Stimulated activated naive CD8-positive, alpha-beta T cell treated with anti-CD3 and anti-CD28 coated beads, Interleukin-15, Interleukin-2, amounts not matched to agents 100 U/mL and 50 U/mL, for 24 hours (primary cell): ENCODE data around the gene EVPL.

Experiments
- ATAC-seq: fragments of 150-1000 bp; cut with Tn5 transposase; one replicate; pipeline ENCODE4 v1.10.0; 2021
- DNase-seq: peaks from one replicate; pipeline ENCODE4 v3.0.0; 2021

The EVPL gene

GRCh38 chr17:76017481-76018339, 9.4 kb downstream of the EVPL start:
- ATAC-seq, result no peak
- DNase-seq, result no peak

- no peak for DNase-seq
- ATAC-seq, result no peak
Measured at GRCh38 chr17:76014925-76015261, 12.2 kb downstream of the EVPL start.

GRCh38 chr17:76014100-76014924, 12.8 kb downstream of the EVPL start:
- ATAC-seq, result peak; percentile 91
- peak; percentile 84 for DNase-seq

DNA sequence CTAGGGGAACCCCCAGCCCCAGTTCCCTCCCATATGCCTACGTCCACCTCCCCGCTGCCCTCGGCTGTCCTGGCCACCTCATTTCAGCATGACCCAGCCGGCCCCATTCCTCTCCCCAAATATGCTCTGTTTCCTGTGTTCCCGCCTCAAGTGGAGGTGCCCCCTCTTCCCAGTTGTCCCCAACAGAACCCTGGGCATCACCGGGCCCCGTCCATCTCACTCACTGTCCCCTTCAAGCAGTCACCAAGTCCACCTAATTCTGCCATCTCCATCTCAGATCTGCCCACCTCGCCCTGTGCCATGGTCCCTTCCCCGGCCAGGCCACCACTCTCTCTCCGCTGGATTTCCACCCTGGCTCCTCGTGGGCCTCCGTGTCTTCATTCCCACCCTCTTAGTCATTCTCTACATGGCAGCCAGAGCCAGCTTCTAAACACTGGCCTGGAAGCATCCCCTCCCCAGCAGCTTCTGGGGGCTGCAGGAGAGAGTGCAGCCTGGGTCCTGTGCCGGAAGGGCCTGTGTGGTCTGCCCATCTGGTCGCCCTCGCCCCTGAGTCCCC, 13.7 kb downstream of the EVPL start:
- no peak for ATAC-seq
- DNase-seq, result no peak

DNA sequence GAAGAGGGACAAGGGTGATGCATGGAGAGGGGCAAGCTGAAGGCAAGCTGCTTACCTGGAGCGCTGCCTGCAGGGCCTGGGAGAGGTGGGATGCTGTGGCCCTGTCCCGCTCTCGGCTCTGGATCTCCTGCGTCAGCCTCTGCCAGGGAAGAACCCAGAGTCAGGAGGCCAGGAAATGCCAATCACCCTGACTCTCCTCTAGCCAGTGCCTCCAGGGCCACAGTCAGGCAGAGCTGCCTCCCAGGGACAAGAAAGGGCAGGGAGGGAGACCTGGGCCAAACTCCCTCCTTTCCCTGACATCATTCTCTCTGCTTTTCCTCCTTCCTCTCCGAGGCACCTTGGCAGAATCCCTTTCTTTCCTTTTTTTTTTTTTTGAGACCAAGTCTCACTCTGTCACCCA, 15.2 kb downstream of the EVPL start:
- DNase-seq (no peak), ATAC-seq (no peak)

GRCh38 chr17:76009969-76010661, 17.0 kb downstream of the EVPL start:
- ATAC-seq (no peak), DNase-seq (no peak)

- no peak for ATAC-seq
- DNase-seq, result no peak
Measured at GRCh38 chr17:76009447-76009846, 17.7 kb downstream of the EVPL start.

GRCh38 chr17:76008630-76009425, 18.3 kb downstream of the EVPL start:
- ATAC-seq, result no peak
- no peak for DNase-seq

- no peak for DNase-seq
- ATAC-seq, result no peak
Measured at GRCh38 chr17:76008208-76008607, 18.9 kb downstream of the EVPL start.

- no peak for ATAC-seq
- no peak for DNase-seq
Measured at GRCh38 chr17:76007850-76008165, 19.3 kb downstream of the EVPL start.

DNA sequence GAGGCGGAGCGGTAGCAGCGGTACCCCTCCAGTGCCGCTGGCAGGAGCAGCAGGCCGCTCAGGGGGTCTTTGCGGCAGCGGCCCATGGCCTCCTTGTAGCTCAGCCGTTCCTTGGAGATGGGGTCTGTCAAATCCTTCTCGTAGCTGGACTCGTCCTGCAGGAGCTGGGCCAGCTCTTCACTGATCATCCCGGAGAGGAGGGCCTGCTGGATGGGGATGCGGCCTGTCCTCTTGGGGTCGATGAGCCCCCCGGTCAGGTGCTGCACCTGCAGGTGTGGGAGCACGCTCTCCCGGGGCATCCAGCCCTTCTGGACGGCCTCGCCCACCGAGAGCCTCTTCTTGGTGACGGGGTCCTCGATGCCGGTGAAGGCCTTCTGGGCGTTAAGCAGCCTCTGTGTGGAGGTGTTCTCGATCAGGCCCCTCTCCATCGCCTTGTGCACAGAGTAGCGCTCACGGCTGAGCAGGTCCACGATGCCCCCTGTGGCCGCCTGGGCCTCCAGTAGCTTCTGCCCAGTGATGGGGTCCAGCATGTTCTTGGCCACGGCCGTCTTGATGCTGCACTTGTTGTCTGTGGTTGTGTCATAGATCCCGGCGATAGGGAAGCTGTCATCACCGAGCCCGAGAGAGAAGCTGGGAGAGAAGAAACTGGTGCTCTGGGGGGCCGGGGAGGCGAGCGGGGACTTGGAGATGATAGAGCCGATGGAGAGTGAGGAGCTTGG, 19.8 kb downstream of the EVPL start:
- DNase-seq, result no peak
- no peak for ATAC-seq

DNA sequence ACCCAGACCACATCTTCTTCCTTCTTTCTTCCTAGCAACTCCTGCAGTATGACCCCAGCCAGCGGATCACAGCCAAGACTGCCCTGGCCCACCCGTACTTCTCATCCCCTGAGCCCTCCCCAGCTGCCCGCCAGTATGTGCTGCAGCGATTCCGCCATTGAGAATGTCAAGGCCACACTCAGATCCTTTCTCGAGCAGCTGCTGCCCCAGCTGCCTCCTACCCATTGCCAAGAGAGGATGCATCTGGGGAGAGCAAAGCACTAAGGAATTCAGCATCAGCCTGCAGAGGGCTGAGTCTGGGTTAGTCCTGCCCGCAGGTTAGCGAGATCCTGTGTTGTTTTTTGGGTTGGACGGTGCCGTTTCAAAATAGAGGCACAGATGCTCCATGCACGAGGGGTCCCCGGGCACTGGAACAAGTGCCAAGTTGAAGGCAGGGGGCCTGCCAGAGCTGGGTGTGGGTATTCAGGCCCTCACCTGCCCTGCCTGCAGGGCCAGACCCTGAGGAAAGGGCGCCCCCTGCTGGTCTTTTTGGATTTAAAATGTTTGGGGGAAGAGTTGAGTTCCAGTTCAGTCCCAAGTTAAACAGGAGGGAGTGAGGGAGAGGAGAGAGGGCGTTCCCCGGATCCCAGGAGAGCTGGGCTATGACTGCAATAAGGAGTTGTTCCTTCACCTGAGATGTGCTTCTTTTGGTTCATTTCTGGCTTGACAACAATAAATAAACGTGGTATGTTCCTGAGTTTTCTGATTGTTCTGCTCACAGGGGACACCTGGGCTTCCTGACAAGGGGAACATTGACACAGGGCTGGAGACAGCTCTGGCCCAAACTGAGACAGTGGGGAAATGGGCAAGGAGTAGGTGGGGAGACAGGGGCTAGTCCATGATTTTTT, 21.6 kb downstream of the EVPL start:
- ATAC-seq (peak; percentile 56), DNase-seq (peak; percentile 93)

- no peak for ATAC-seq
- DNase-seq, result no peak
Measured at GRCh38 chr17:76004750-76005262, 22.3 kb downstream of the EVPL start.

- DNase-seq, result no peak
Measured at GRCh38 chr17:76003915-76004314, 23.2 kb downstream of the EVPL start.

GRCh38 chr17:76002100-76002499, 25.0 kb downstream of the EVPL start:
- no peak for ATAC-seq
- no peak for DNase-seq

More at GRCh38 chr17:76003915-76004314, 23.2 kb downstream of the EVPL start:
- ATAC-seq, result no peak

- DNase-seq, result no peak
- no peak for ATAC-seq
Measured at GRCh38 chr17:76000755-76001521, 26.2 kb downstream of the EVPL start, which contains the start of gene CDK3. CDK3 (plus strand) TSS chr17:76000855; CDS start chr17:76001426, 571 bp downstream.

DNA sequence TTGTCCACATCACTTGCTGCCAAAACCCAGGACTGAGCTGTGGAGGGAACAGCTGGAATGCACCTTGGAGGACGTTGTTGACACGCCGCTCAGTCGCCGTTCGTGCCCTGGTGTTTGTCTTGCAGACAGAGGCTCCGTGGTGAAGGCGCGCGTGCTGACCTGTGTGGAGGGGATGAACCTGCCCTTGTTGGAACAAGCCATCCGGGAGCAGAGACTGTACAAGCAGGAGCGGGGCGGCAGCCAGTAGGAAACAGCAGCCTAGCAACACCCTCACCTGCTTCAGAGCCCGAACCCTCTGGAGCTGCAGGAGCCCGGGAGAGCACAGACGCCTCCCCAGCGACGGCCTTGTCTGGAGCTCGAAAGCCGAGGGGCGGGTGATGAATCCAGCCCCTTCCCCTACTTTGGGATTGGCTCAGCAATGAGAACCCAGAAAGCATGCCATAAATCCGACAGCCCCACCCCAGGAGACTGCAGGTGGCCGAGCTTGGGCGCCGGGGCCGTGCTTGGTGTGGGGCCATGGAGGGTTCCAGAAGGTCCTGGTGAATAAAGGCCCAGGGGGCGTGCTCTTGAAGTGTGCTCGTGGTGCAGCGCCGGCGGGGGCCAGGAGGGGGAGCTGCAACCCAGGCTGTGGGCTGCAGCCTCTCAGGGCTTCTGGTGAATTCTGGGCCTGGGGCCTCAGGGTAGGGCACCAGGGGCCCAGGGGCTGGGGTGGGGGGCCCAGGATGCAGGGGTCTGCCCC, 26.9 kb downstream of the EVPL start:
- DNase-seq, result peak; percentile 79
- ATAC-seq, result peak; percentile 48

- ATAC-seq (no peak), DNase-seq (no peak)
Measured at GRCh38 chr17:75998327-75998795, 28.7 kb downstream of the EVPL start.
